H9 (cell line): ENCODE measurements around the gene DBN1. TPM values are rescaled to one million over a fixed set of nuclear protein-coding genes. Genes with fewer than 3 reads are reported as not detected.
A peak's percentile ranks its signal among the peaks of the same experiment; 100 is the strongest.

Experiments used
- DNase-seq: peaks from one replicate; pipeline ENCODE4 v3.0.0-alpha.2; 2017
- H2AFZ ChIP-seq: one replicate; pipeline ENCODE4 v1.6.1; 2013; ENCODE audit warnings: mild to moderate bottlenecking, low read length, control low read depth, moderate library complexity
- H2AK5ac ChIP-seq: 2 replicates; pipeline ENCODE4 v1.6.1; 2013; ENCODE audit warnings: low read length, control low read depth, mixed read lengths; ENCODE audit not compliant: insufficient read length
- H2BK120ac ChIP-seq: one replicate; pipeline ENCODE4 v1.6.1; 2013; ENCODE audit warnings: low read depth, mild to moderate bottlenecking, low read length, control low read depth, inconsistent platforms; ENCODE audit not compliant: poor library complexity, severe bottlenecking
- H2BK12ac ChIP-seq: 2 replicates; pipeline ENCODE4 v1.6.1; 2013; ENCODE audit warnings: low read length, control low read depth, mixed read lengths, low read depth; ENCODE audit not compliant: insufficient read length
- H2BK15ac ChIP-seq: 2 replicates; pipeline ENCODE4 v1.6.1; 2013; ENCODE audit warnings: low read depth, low read length, control low read depth
- H2BK20ac ChIP-seq: one replicate; pipeline ENCODE4 v1.6.1; 2013; ENCODE audit warnings: low read depth, mild to moderate bottlenecking, low read length, control low read depth, inconsistent platforms; ENCODE audit not compliant: poor library complexity, severe bottlenecking
- H2BK5ac ChIP-seq: 2 replicates; pipeline ENCODE4 v1.6.1; 2013; ENCODE audit warnings: low read length, control low read depth, mixed read lengths; ENCODE audit not compliant: insufficient read length
- H3K14ac ChIP-seq: 2 replicates; pipeline ENCODE4 v1.6.1; 2013; ENCODE audit warnings: low read length, control low read depth; ENCODE audit not compliant: insufficient read depth
- H3K18ac ChIP-seq: 2 replicates; pipeline ENCODE4 v1.6.1; 2013; ENCODE audit warnings: low read depth, mild to moderate bottlenecking, mixed read lengths, low read length, control low read depth; ENCODE audit not compliant: insufficient read length
- H3K23ac ChIP-seq: 2 replicates; pipeline ENCODE4 v1.6.1; 2013; ENCODE audit warnings: low read length, control low read depth, mixed read lengths, low read depth; ENCODE audit not compliant: insufficient read length
- H3K23me2 ChIP-seq: 2 replicates; pipeline ENCODE4 v1.6.1; 2013; ENCODE audit warnings: low read depth, mild to moderate bottlenecking, mixed read lengths, low read length, control low read depth; ENCODE audit not compliant: insufficient read length, poor library complexity, severe bottlenecking
- H3K27ac ChIP-seq: 2 replicates; pipeline ENCODE4 v1.5.1; 2013; ENCODE audit warnings: low read length, control low read depth, mixed read lengths, low read depth; ENCODE audit not compliant: insufficient read length
- H3K27me3 ChIP-seq: 2 replicates; pipeline ENCODE4 v1.6.1; 2013; ENCODE audit warnings: low read length, control low read depth, inconsistent platforms; ENCODE audit not compliant: insufficient read depth
- H3K4ac ChIP-seq: 2 replicates; pipeline ENCODE4 v1.6.1; 2013; ENCODE audit warnings: low read depth, mild to moderate bottlenecking, control low read depth, inconsistent platforms, low read length, moderate library complexity
- H3K4me1 ChIP-seq: 2 replicates; pipeline ENCODE4 v1.6.1; 2013; ENCODE audit warnings: low read length, control low read depth, inconsistent platforms; ENCODE audit not compliant: insufficient read depth
- H3K4me2 ChIP-seq: 2 replicates; pipeline ENCODE4 v1.6.1; 2013; ENCODE audit warnings: low read length, control low read depth, mixed read lengths; ENCODE audit not compliant: insufficient read length, insufficient read depth
- H3K56ac ChIP-seq: 2 replicates; pipeline ENCODE4 v1.6.1; 2013; ENCODE audit warnings: low read depth, mild to moderate bottlenecking, mixed read lengths, low read length, control low read depth; ENCODE audit not compliant: insufficient read length
- H3K79me1 ChIP-seq: 2 replicates; pipeline ENCODE4 v1.6.1; 2013; ENCODE audit warnings: low read depth, mild to moderate bottlenecking, moderate library complexity, low read length, control low read depth, inconsistent platforms; ENCODE audit not compliant: insufficient read depth, poor library complexity, severe bottlenecking
- H3K79me2 ChIP-seq: 2 replicates; pipeline ENCODE4 v1.6.1; 2013; ENCODE audit warnings: low read length, control low read depth, inconsistent platforms; ENCODE audit not compliant: insufficient read depth
- H3K9ac ChIP-seq: 2 replicates; pipeline ENCODE4 v1.6.1; 2013; ENCODE audit warnings: low read length, control low read depth, mixed read lengths; ENCODE audit not compliant: insufficient read length; ENCODE audit errors: extremely low read depth
- H3K9me3 ChIP-seq: one replicate; pipeline ENCODE4 v1.6.1; 2013; ENCODE audit warnings: low read depth, low read length, inconsistent platforms; ENCODE audit not compliant: control insufficient read depth
- H3T11ph ChIP-seq: one replicate; pipeline ENCODE4 v1.6.1; 2013; ENCODE audit warnings: mild to moderate bottlenecking, low read length, control low read depth, inconsistent platforms
- H4K20me1 ChIP-seq: one replicate; pipeline ENCODE4 v1.6.1; 2013; ENCODE audit not compliant: control insufficient read depth, insufficient read length, insufficient read depth
- H4K5ac ChIP-seq: 2 replicates; pipeline ENCODE4 v1.6.1; 2013; ENCODE audit warnings: low read depth, mild to moderate bottlenecking, mixed read lengths, low read length, control low read depth; ENCODE audit not compliant: insufficient read length
- H4K8ac ChIP-seq: replicated peaks from 2 replicates; pipeline ENCODE4 v1.6.1; 2013; ENCODE audit warnings: low read length, control low read depth, mixed read lengths, low read depth; ENCODE audit not compliant: insufficient read length
- H4K91ac ChIP-seq: 2 replicates; pipeline ENCODE4 v1.6.1; 2013; ENCODE audit warnings: low read depth, mild to moderate bottlenecking, moderate library complexity, mixed read lengths, low read length, control low read depth; ENCODE audit not compliant: insufficient read length
- H3K27ac Mint-ChIP-seq, 3 experiments: 2 replicates in 2 of 3; 3 replicates in 1 of 3; pipeline ENCODE4 v1.8.0; 2020 to 2021; ENCODE audit warnings: mixed read lengths in 3 of 3, mild to moderate bottlenecking in 1 of 3, moderate library complexity in 1 of 3
- H3K27me3 Mint-ChIP-seq: 2 replicates; pipeline ENCODE4 v1.8.0; 2021; ENCODE audit warnings: low read depth, mild to moderate bottlenecking, moderate library complexity, mixed read lengths
- H3K36me3 Mint-ChIP-seq, 3 experiments: 2 replicates in 2 of 3; 3 replicates in 1 of 3; pipeline ENCODE4 v1.8.0; 2020 to 2021; ENCODE audit warnings: low read depth in 3 of 3, mixed read lengths in 3 of 3; ENCODE audit not compliant: insufficient read depth in 1 of 3
- H3K4me1 Mint-ChIP-seq, 2 experiments: 2 replicates each; pipeline ENCODE4 v1.8.0; 2020; ENCODE audit warnings: mixed read lengths in 2 of 2
- H3K4me3 Mint-ChIP-seq, 2 experiments: 2 replicates in 1 of 2; 3 replicates in 1 of 2; pipeline ENCODE4 v1.8.0; 2020 to 2021; ENCODE audit warnings: mild to moderate bottlenecking in 2 of 2, mixed read lengths in 2 of 2, moderate library complexity in 1 of 2
- H3K9me3 Mint-ChIP-seq, 2 experiments: 2 replicates in 1 of 2; 3 replicates in 1 of 2; pipeline ENCODE4 v1.8.0; 2020; ENCODE audit warnings: mild to moderate bottlenecking in 2 of 2, mixed read lengths in 2 of 2, moderate library complexity in 1 of 2
- WGBS: extraction: QIAGEN DNeasy Blood & Tissue Kit; methylation state at CpG from one replicate; pipeline ENCODE4 v1.1.7; 2013; ENCODE audit warnings: missing lambda C conversion rate, low lambda C conversion rate, mixed read lengths; ENCODE audit not compliant: insufficient read length; ENCODE audit errors: extremely low coverage; 5-methylcytosine and 5-hydroxymethylcytosine counted together
- total RNA-seq: library from RNA; stranded (reverse); gene quantifications from 2 replicates; pipeline ENCODE4 v1.2.1, GENCODE V29; 2021
- TF ChIP-seq, protein P1 (sequence below): fragments of 200-600 bp; sonication (generic); conservative IDR thresholded peaks from 3 replicates; pipeline ENCODE4 v1.8.0; 2021; ENCODE audit warnings: antibody characterized with exemption, mild to moderate bottlenecking

Gene DBN1
- total RNA-seq, 1 experiment from 2014 or later = 340 TPM

DNA sequence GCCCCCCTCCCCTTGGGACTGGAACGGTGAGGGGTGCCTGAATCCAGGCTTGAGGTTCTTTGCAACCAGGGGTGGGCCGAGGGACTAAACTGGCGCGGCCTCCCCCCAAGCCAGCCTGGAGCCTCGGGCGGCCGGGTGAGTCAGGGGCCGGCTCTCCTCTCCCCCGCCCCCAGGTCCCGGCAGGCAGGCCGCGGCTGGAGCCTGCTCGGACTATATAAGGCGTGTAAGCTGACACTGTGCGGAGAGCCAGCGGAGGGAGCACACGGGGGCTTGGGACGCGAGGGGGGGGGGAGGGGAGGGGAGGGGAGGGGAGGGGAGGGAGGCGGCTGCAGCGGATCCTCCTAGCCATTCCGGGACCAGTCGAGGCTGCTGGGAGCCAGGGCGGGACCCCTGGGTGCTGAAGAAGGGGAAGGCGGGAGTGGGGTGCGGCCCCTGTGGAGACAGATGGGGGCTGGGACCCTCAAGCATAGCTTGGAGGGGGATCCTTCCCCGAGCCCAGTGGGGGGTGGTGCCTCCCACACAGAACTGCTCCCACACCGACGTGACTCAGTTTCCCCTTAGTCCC, 23.4 kb upstream of the DBN1 start:
- H3K18ac ChIP-seq = peak overlapping the region; percentile 95
- Mint-ChIP-seq H3K4me1 (peaks cover 34 to 54% of the 10 kb centered on the region in 2 experiments), H3K27ac (peak overlapping the region; percentile 95 to 98 (median 95); a peak in 5 of 7 replicates), H3K27me3 (peaks cover 29% of the 10 kb centered on the region), H3K4me3 (peak overlapping the region; percentile 75 to 84), H3K36me3 (peaks cover 12 to 24% (median 20%) of the 10 kb centered on the region in 3 experiments), H3K9me3 (no peaks in the 10 kb centered on the region)
- no peak overlapping the region for H4K5ac ChIP-seq
- H3K56ac ChIP-seq = no peak overlapping the region
- WGBS = no CpG with 5 or more reads among the region's 29 CpGs
- H2BK20ac ChIP-seq = no peak overlapping the region
- H3K4me1 ChIP-seq = peaks cover 5% of the 10 kb centered on the region; the same call in 1 of the 2 replicates
- peak overlapping the region; percentile 98 for H3K14ac ChIP-seq
- H2AFZ ChIP-seq = no peak overlapping the region
- H3K4ac ChIP-seq = peak overlapping the region; percentile 87; the same call in 1 of the 2 replicates
- H3K23ac ChIP-seq = no peak overlapping the region
- H4K8ac ChIP-seq = no peak overlapping the region
- TF ChIP-seq, protein P1, sequence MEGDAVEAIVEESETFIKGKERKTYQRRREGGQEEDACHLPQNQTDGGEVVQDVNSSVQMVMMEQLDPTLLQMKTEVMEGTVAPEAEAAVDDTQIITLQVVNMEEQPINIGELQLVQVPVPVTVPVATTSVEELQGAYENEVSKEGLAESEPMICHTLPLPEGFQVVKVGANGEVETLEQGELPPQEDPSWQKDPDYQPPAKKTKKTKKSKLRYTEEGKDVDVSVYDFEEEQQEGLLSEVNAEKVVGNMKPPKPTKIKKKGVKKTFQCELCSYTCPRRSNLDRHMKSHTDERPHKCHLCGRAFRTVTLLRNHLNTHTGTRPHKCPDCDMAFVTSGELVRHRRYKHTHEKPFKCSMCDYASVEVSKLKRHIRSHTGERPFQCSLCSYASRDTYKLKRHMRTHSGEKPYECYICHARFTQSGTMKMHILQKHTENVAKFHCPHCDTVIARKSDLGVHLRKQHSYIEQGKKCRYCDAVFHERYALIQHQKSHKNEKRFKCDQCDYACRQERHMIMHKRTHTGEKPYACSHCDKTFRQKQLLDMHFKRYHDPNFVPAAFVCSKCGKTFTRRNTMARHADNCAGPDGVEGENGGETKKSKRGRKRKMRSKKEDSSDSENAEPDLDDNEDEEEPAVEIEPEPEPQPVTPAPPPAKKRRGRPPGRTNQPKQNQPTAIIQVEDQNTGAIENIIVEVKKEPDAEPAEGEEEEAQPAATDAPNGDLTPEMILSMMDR = no peak
- H3K9ac ChIP-seq = peak overlapping the region; percentile 60
- DNase-seq = peak; percentile 94
- H2BK12ac ChIP-seq = no peak overlapping the region
- H3K27me3 ChIP-seq = no peaks in the 10 kb centered on the region; the same call in 1 of the 2 replicates
- peak overlapping the region; percentile 42 for H3K4me2 ChIP-seq
- no peak overlapping the region for H2BK15ac ChIP-seq
- peak overlapping the region; percentile 87 for H4K91ac ChIP-seq
- no peak overlapping the region for H2AK5ac ChIP-seq
- H3K23me2 ChIP-seq = peaks cover 4% of the 10 kb centered on the region
- no peak overlapping the region for H2BK5ac ChIP-seq
- no peak overlapping the region for H3K27ac ChIP-seq
- H2BK120ac ChIP-seq = peak overlapping the region; percentile 74
- no peaks in the 10 kb centered on the region for H3K79me2 ChIP-seq
- H3K9me3 ChIP-seq = no peaks in the 10 kb centered on the region
- H3K79me1 ChIP-seq = no peaks in the 10 kb centered on the region
- no peaks in the 10 kb centered on the region for H4K20me1 ChIP-seq
- H3T11ph ChIP-seq = peak overlapping the region; percentile 22
